Fibroblast of skin of right quadriceps (primary cell): ENCODE data around the gene ARHGDIA.
A peak's percentile ranks its signal among the peaks of the same experiment; 100 is the strongest.
"Not testable (repeated sequence)": the region's sequence is repeated elsewhere in the genome, so short reads cannot be mapped to it uniquely, and the experiment has no call there.

Experiments
- DNase-seq: peaks from one replicate; pipeline ENCODE4 v3.0.0-alpha.2; 2013

ARHGDIA gene

GRCh38 chr17:81870981-81871386 is at the start of gene ARHGDIA:
Gene ARHGDIA (minus strand): TSS chr17:81871337. CDS start chr17:81869930, 1,407 bp downstream.
- no peak for DNase-seq

- no peak for DNase-seq
Observed at GRCh38 chr17:81918832-81919545, 47.9 kb upstream of the ARHGDIA start.

GRCh38 chr17:81918333-81918669 is 47.2 kb upstream of the ARHGDIA start:
- DNase-seq, result not testable (repeated sequence)

GRCh38 chr17:81917565-81918332 is 46.6 kb upstream of the ARHGDIA start, which contains the start of gene SIRT7:
Gene SIRT7 (minus strand): TSS chr17:81918176. CDS start chr17:81918131, 45 bp downstream.
- DNase-seq, result peak; percentile 63

- no peak for DNase-seq
Observed at GRCh38 chr17:81916234-81917001, 45.3 kb upstream of the ARHGDIA start.

- DNase-seq, result no peak
Observed at GRCh38 chr17:81915331-81915730, 44.2 kb upstream of the ARHGDIA start.

- no peak for DNase-seq
Observed at GRCh38 chr17:81914103-81914850, 43.1 kb upstream of the ARHGDIA start.

GRCh38 chr17:81913394-81914102 is 42.4 kb upstream of the ARHGDIA start:
- no peak for DNase-seq

GRCh38 chr17:81912441-81913309 is 41.5 kb upstream of the ARHGDIA start:
- no peak for DNase-seq

- DNase-seq, result no peak
Observed at GRCh38 chr17:81911969-81912368, 40.8 kb upstream of the ARHGDIA start.

- peak; percentile 85 for DNase-seq
Observed at GRCh38 chr17:81911277-81911961, 40.3 kb upstream of the ARHGDIA start, which contains the start of gene PCYT2. Gene PCYT2 (minus strand): TSS chr17:81911399. CDS start chr17:81911355, 44 bp downstream.

- no peak for DNase-seq
Observed at GRCh38 chr17:81910840-81911276, 39.7 kb upstream of the ARHGDIA start.

- no peak for DNase-seq
Observed at GRCh38 chr17:81909966-81910839, 39.1 kb upstream of the ARHGDIA start.

- no peak for DNase-seq
Observed at GRCh38 chr17:81909231-81909630, 38.1 kb upstream of the ARHGDIA start.

- DNase-seq, result no peak
Observed at GRCh38 chr17:81908793-81909192, 37.7 kb upstream of the ARHGDIA start.

GRCh38 chr17:81907219-81908145 is 36.3 kb upstream of the ARHGDIA start:
- no peak for DNase-seq

- DNase-seq, result no peak
Observed at GRCh38 chr17:81906476-81907218, 35.5 kb upstream of the ARHGDIA start.
